SK-N-SH (cell line): ENCODE data around the gene VAMP8. TPM values are rescaled to one million over a fixed set of nuclear protein-coding genes. Genes with fewer than 3 reads are reported as not detected.

Experiments
- CTCF ChIA-PET: fragments of 300-600, 350-600 bp; formaldehyde crosslinking; extraction: SDS; loops from one replicate; lab custom pipeline; 2021; lab: Yijun Ruan, JAX
- POLR2A ChIA-PET: fragments of 350-600 bp; sonication (Branson Sonifier 250); formaldehyde crosslinking; extraction: SDS; loops from one replicate; lab custom pipeline; 2020; ENCODE audit warnings: antibody characterized with exemption, inconsistent platforms; lab: Yijun Ruan, JAX
- DNase-seq: peaks from one replicate; pipeline ENCODE4 v3.0.0; 2012
- H2AFZ ChIP-seq: fragments of 200-600 bp; sonication (generic); 2 replicates; pipeline ENCODE4 v1.8.1; 2016; ENCODE audit warnings: antibody characterized with exemption, mild to moderate bottlenecking, low read depth
- H3F3A ChIP-seq: fragments of 200-600 bp; sonication (generic); replicated peaks from 2 replicates; pipeline ENCODE3; 2016; ENCODE audit warnings: antibody characterized with exemption, mild to moderate bottlenecking; ENCODE audit not compliant: insufficient read depth
- H3K27ac ChIP-seq, 2 experiments: fragments of 200-500 bp in 1 of 2; fragments of 200-600 bp in 1 of 2; sonication (Bioruptor generic) in 1 of 2; sonication (generic), shearing (Covaris generic) in 1 of 2; 2 replicates each; pipeline versions ENCODE4 v1.5.1 to v1.6.1; 2014 to 2016; ENCODE audit warnings: low read depth in 2 of 2, inconsistent platforms in 1 of 2, low read length in 1 of 2, mild to moderate bottlenecking in 1 of 2, mixed read lengths in 1 of 2
- H3K27me3 ChIP-seq: fragments of 200-600 bp; sonication (generic), shearing (Covaris generic); 2 replicates; pipeline ENCODE4 v1.6.1; 2016; ENCODE audit warnings: mixed run types; ENCODE audit not compliant: insufficient read depth
- H3K36me3 ChIP-seq, 2 experiments: fragments of 200-500 bp in 1 of 2; fragments of 200-600 bp in 1 of 2; sonication (Bioruptor generic) in 1 of 2; sonication (generic) in 1 of 2; replicated peaks in 1 of 2; 2 replicates each; pipeline versions ENCODE3 to v1.5.1; 2014 to 2016; ENCODE audit warnings: low read length in 1 of 2, mild to moderate bottlenecking in 1 of 2; ENCODE audit not compliant: insufficient read depth in 2 of 2, control insufficient read depth in 1 of 2
- H3K4me1 ChIP-seq, 2 experiments: fragments of 200-500 bp in 1 of 2; fragments of 200-600 bp in 1 of 2; sonication (Bioruptor generic) in 1 of 2; sonication (generic), shearing (Covaris generic) in 1 of 2; 2 replicates each; pipeline versions ENCODE4 v1.5.1 to v1.6.1; 2014 to 2016; ENCODE audit warnings: low read depth in 1 of 2, low read length in 1 of 2, mixed run types in 1 of 2; ENCODE audit not compliant: insufficient read depth in 2 of 2, control insufficient read depth in 1 of 2
- H3K4me2 ChIP-seq: fragments of 200-600 bp; sonication (generic), shearing (Covaris generic); 2 replicates; pipeline ENCODE4 v1.6.1; 2017; ENCODE audit warnings: mixed run types
- H3K4me3 ChIP-seq, 2 experiments: fragments of 200-500 bp in 1 of 2; fragments of 200-600 bp in 1 of 2; sonication (Bioruptor generic) in 1 of 2; sonication (generic), shearing (Covaris generic) in 1 of 2; 2 replicates each; pipeline versions ENCODE4 v1.5.1 to v1.8.1; 2014 to 2016; ENCODE audit warnings: low read depth in 2 of 2, inconsistent platforms in 1 of 2, low read length in 1 of 2, mild to moderate bottlenecking in 1 of 2, mixed read lengths in 1 of 2, moderate library complexity in 1 of 2
- H3K79me2 ChIP-seq: fragments of 200-600 bp; sonication (generic); 2 replicates; pipeline ENCODE4 v1.8.1; 2017; ENCODE audit warnings: mild to moderate bottlenecking; ENCODE audit not compliant: insufficient read depth
- H3K9ac ChIP-seq: fragments of 200-600 bp; sonication (generic); 2 replicates; pipeline ENCODE4 v1.6.1; 2017; ENCODE audit warnings: mixed run types
- H3K9me2 ChIP-seq: fragments of 200-600 bp; sonication (generic); 2 replicates; pipeline ENCODE4 v1.6.1; 2017; ENCODE audit warnings: mixed run types
- H3K9me3 ChIP-seq: fragments of 200-600 bp; sonication (generic); 2 replicates; pipeline ENCODE4 v1.6.1; 2017; ENCODE audit warnings: mixed run types, mild to moderate bottlenecking, moderate library complexity
- H4K20me1 ChIP-seq: fragments of 200-600 bp; sonication (generic); 2 replicates; pipeline ENCODE4 v1.6.1; 2017; ENCODE audit warnings: mild to moderate bottlenecking, mixed run types; ENCODE audit not compliant: insufficient read depth
- EP300 ChIP-seq, 2 experiments: IDR thresholded peaks; 2 replicates each; pipeline versions ENCODE4 v1.4.0 to v1.6.1; 2012; ENCODE audit warnings: borderline replicate concordance in 1 of 2, low read depth in 1 of 2, low read length in 1 of 2
- FOXJ3 ChIP-seq: sonication (generic); formaldehyde crosslinking; IDR thresholded peaks from 2 replicates; pipeline ENCODE4 v1.5.1; 2020; ENCODE audit warnings: mild to moderate bottlenecking, missing genetic modification reagents
- GABPA ChIP-seq: IDR thresholded peaks from 2 replicates; pipeline ENCODE4 v1.4.0; 2012; ENCODE audit warnings: low read depth, mild to moderate bottlenecking
- GATA2 ChIP-seq: sonication (generic); formaldehyde crosslinking; IDR thresholded peaks from 2 replicates; pipeline ENCODE4 v1.5.0; 2020; ENCODE audit warnings: mild to moderate bottlenecking, missing genetic modification reagents
- IRF3 ChIP-seq: fragments of 150-350 bp; IDR thresholded peaks from 2 replicates; pipeline ENCODE4 v1.6.1; 2016; ENCODE audit warnings: mild to moderate bottlenecking, low read depth, low read length
- JUND ChIP-seq: IDR thresholded peaks from 2 replicates; pipeline ENCODE4 v1.4.0; 2012
- MEF2A ChIP-seq: IDR thresholded peaks from 2 replicates; pipeline ENCODE4 v1.4.0; 2012; ENCODE audit warnings: low read depth, borderline replicate concordance
- MXI1 ChIP-seq: IDR thresholded peaks from 2 replicates; pipeline ENCODE4 v1.6.1; 2012; ENCODE audit warnings: mild to moderate bottlenecking, low read depth, low read length, improper control_type of control experiment
- NFIC ChIP-seq: IDR thresholded peaks from 2 replicates; pipeline ENCODE4 v1.4.0; 2012; ENCODE audit warnings: borderline replicate concordance
- NRF1 ChIP-seq: IDR thresholded peaks from 2 replicates; pipeline ENCODE4 v1.6.1; 2012; ENCODE audit warnings: low read depth, mild to moderate bottlenecking, low read length
- POLR2AphosphoS5 ChIP-seq: IDR thresholded peaks from 2 replicates; pipeline ENCODE4 v1.6.1; 2012; ENCODE audit warnings: low read depth, low read length
- REST ChIP-seq: IDR thresholded peaks from 2 replicates; pipeline ENCODE4 v1.6.1; 2012; ENCODE audit warnings: mild to moderate bottlenecking, low read depth, low read length, moderate library complexity
- RFX5 ChIP-seq: IDR thresholded peaks from 2 replicates; pipeline ENCODE4 v1.6.1; 2012; ENCODE audit warnings: mild to moderate bottlenecking, improper control_type of control experiment, low read length
- SIN3A ChIP-seq: IDR thresholded peaks from 2 replicates; pipeline ENCODE4 v1.6.1; 2012; ENCODE audit warnings: low read depth, mild to moderate bottlenecking, low read length, moderate library complexity, borderline replicate concordance
- SMC3 ChIP-seq: IDR thresholded peaks from 2 replicates; pipeline ENCODE4 v1.6.1; 2012; ENCODE audit warnings: low read depth, low read length, improper control_type of control experiment
- TAF1 ChIP-seq: IDR thresholded peaks from 2 replicates; pipeline ENCODE4 v1.6.1; 2012; ENCODE audit warnings: low read depth, mild to moderate bottlenecking, low read length, moderate library complexity, borderline replicate concordance
- TCF12 ChIP-seq: IDR thresholded peaks from 2 replicates; pipeline ENCODE4 v1.4.0; 2012
- TEAD4 ChIP-seq: IDR thresholded peaks from 2 replicates; pipeline ENCODE4 v1.4.0; 2012; ENCODE audit warnings: mild to moderate bottlenecking, borderline replicate concordance; ENCODE audit not compliant: insufficient read depth
- YY1 ChIP-seq: IDR thresholded peaks from 2 replicates; pipeline ENCODE4 v1.4.0; 2012; ENCODE audit warnings: low read depth, mild to moderate bottlenecking
- ZBTB33 ChIP-seq: IDR thresholded peaks from 2 replicates; pipeline ENCODE4 v1.4.0; 2012; ENCODE audit warnings: low read depth, borderline replicate concordance
- WGBS: methylation state at CpG from one replicate; pipeline ENCODE4 v1.1.6; 2017; ENCODE audit warnings: low lambda C conversion rate; 5-methylcytosine and 5-hydroxymethylcytosine counted together
- polyA plus RNA-seq, 3 experiments: library from polyadenylated mRNA; depleted of rRNA; stranded (reverse); fragments of >200 nt; gene quantifications; 2 replicates each; pipeline ENCODE4 v1.2.3, GENCODE V29; 2012

VAMP8 gene
- polyA plus RNA-seq, 1 of the 3 experiments (the other 2 are of a cell fraction), result 0.72 TPM

- Histone ChIP-seq H3K27me3 (no peaks in the 10 kb centered on the region), H3K27ac (no peak overlapping the region), H3K9me3 (no peaks in the 10 kb centered on the region), H2AFZ (no peak overlapping the region), H3F3A (no peaks in the 10 kb centered on the region), H3K36me3 (peaks cover 61 to 78% of the 10 kb centered on the region in 2 experiments), H3K4me3 (no peak overlapping the region), H3K4me1 (no peaks in the 10 kb centered on the region), H3K4me2 (no peak overlapping the region), H3K9ac (no peak overlapping the region), H3K9me2 (no peaks in the 10 kb centered on the region), H3K79me2 (peaks cover 40% of the 10 kb centered on the region), H4K20me1 (no peaks in the 10 kb centered on the region)
- ChIA-PET POLR2A (no interaction called here), CTCF (interaction anchor here (7.4 kb wide), 1 partner anchor 13 kb away, joined by 59 read pairs; no protein-coding TSS in a partner anchor)
- no peak for DNase-seq
- TF ChIP-seq MEF2A (no peak), POLR2AphosphoS5 (no peak), FOXJ3 (CRISPR knock-in tag) (no peak), IRF3 (no peak), NFIC (no peak), YY1 (no peak), SIN3A (no peak), TCF12 (no peak), EP300 (IDR thresholded peaks at IDR 0.05; ENCODE audit: borderline replicate concordance in 1 of 2, low read depth in 1 of 2, low read length in 1 of 2) (no peak), NRF1 (no peak), ZBTB33 (no peak), RFX5 (no peak), TAF1 (no peak), TEAD4 (no peak), GATA2 (no peak), SMC3 (no peak), GABPA (no peak), REST (no peak), JUND (no peak), MXI1 (no peak)
- WGBS, result 100% methylated on average over 2 of the region's 5 CpGs
Observed at GRCh38 chr2:85623991-85624390, 46.6 kb downstream of the VAMP8 start.
